HepG2 (cell line): Measurements from ENCODE around the gene SPSB1. TPM values are rescaled to one million over a fixed set of nuclear protein-coding genes. Genes with fewer than 3 reads are reported as not detected.

Experiments used
- ATAC-seq: fragments of 200-7000 bp; cut with Tn5 transposase; 3 replicates; pipeline ENCODE4 v1.9.1; 2020; ENCODE audit warnings: mild to moderate bottlenecking, moderate library complexity
- BruUV-seq: library from RNA; stranded (reverse); fragments of 400-500 nt; replicated peaks from 2 replicates; lab custom pipeline; 2021; lab: Mats Ljungman, UMichigan
- CTCF ChIA-PET: fragments of 300-600 bp; formaldehyde crosslinking; extraction: SDS; loops from one replicate; lab custom pipeline; 2021; ENCODE audit warnings: low total read pairs, inconsistent platforms, low intra/inter-chr PET ratio; lab: Yijun Ruan, JAX
- POLR2A ChIA-PET: fragments of 350-600 bp; sonication (Branson Sonifier 250); formaldehyde crosslinking; loops from one replicate; lab custom pipeline; 2020; ENCODE audit warnings: antibody characterized with exemption, inconsistent platforms; lab: Yijun Ruan, JAX
- DNase-seq: peaks from one replicate; pipeline ENCODE4 v3.0.0-alpha.2; 2015; ENCODE audit warnings: low spot score
- FAIRE-seq: peaks from 3 replicates; lab custom pipeline; 2011; peaks lifted over from hg19 to GRCh38; lab: Jason Lieb, UNC
- H2AFZ ChIP-seq: one replicate; pipeline ENCODE4 v1.6.1; 2011; ENCODE audit warnings: low read length, inconsistent platforms
- H3K27ac ChIP-seq: fragments of 300-600 bp; 3 replicates; pipeline ENCODE4 v1.8.0; 2011; ENCODE audit warnings: mixed run types, mild to moderate bottlenecking, mixed read lengths, low read length, inconsistent platforms; ENCODE audit not compliant: insufficient read depth; ENCODE audit errors: extremely low read length
- H3K27me3 ChIP-seq, 2 experiments: fragments of 200-600 bp in 1 of 2; 2 replicates in 1 of 2; 3 replicates in 1 of 2; pipeline versions ENCODE4 v1.6.0 to v1.8.0; 2011; ENCODE audit warnings: low read length in 2 of 2, mild to moderate bottlenecking in 2 of 2, moderate library complexity in 2 of 2, inconsistent platforms in 1 of 2; ENCODE audit not compliant: insufficient read depth in 2 of 2, control insufficient read depth in 1 of 2
- H3K36me3 ChIP-seq, 2 experiments: fragments of 200-600 bp in 1 of 2; replicated peaks in 1 of 2; 2 replicates in 1 of 2; 3 replicates in 1 of 2; pipeline versions ENCODE4 v1.5.1 to v1.8.0; 2011; ENCODE audit warnings: low read length in 2 of 2, inconsistent platforms in 1 of 2; ENCODE audit not compliant: insufficient read depth in 2 of 2, control insufficient read depth in 1 of 2
- H3K4me1 ChIP-seq: 2 replicates; pipeline ENCODE4 v1.5.1; 2012; ENCODE audit warnings: low read length, inconsistent platforms; ENCODE audit not compliant: insufficient read depth
- H3K4me2 ChIP-seq: 2 replicates; pipeline ENCODE4 v1.6.0; 2011; ENCODE audit warnings: low read depth, low read length, inconsistent platforms
- H3K4me3 ChIP-seq, 3 experiments: fragments of 200-600 bp in 1 of 3; sonication (generic), shearing (Covaris generic) in 1 of 3; replicated peaks in 1 of 3; 2 replicates each; pipeline ENCODE4 v1.5.1; 2011 to 2016; ENCODE audit warnings: low read length in 3 of 3, inconsistent platforms in 2 of 3, low read depth in 2 of 3, mild to moderate bottlenecking in 2 of 3, control low read depth in 1 of 3, mixed read lengths in 1 of 3; ENCODE audit not compliant: insufficient read depth in 1 of 3
- H3K79me2 ChIP-seq: one replicate; pipeline ENCODE4 v1.6.1; 2011; ENCODE audit warnings: low read length, inconsistent platforms; ENCODE audit not compliant: insufficient read depth
- H3K9ac ChIP-seq: 2 replicates; pipeline ENCODE4 v1.6.0; 2011; ENCODE audit warnings: mild to moderate bottlenecking, low read depth, low read length, inconsistent platforms; ENCODE audit not compliant: insufficient read depth
- H3K9me3 ChIP-seq: 2 replicates; pipeline ENCODE4 v1.5.1; 2012; ENCODE audit warnings: mild to moderate bottlenecking, low read length
- H4K20me1 ChIP-seq: 2 replicates; pipeline ENCODE4 v1.6.0; 2011; ENCODE audit warnings: inconsistent platforms, mild to moderate bottlenecking, low read length, moderate library complexity; ENCODE audit not compliant: insufficient read depth
- ATF1 ChIP-seq: IDR thresholded peaks from 2 replicates; pipeline ENCODE4 v1.6.1; 2016; ENCODE audit warnings: mild to moderate bottlenecking, control low read depth
- DR1 ChIP-seq: sonication (generic); formaldehyde crosslinking; IDR thresholded peaks from 2 replicates; pipeline ENCODE4 v1.8.0; 2021; ENCODE audit warnings: mild to moderate bottlenecking, missing genetic modification reagents, inconsistent platforms
- FOXA3 ChIP-seq: IDR thresholded peaks from 2 replicates; pipeline ENCODE4 v1.6.1; 2016; ENCODE audit warnings: missing genetic modification reagents, missing compliant biosample characterization
- HNRNPUL1 ChIP-seq: fragments of 200-400 bp; formaldehyde crosslinking; IDR thresholded peaks from 2 replicates; pipeline ENCODE4 v1.6.1; 2017; ENCODE audit warnings: low read depth, mild to moderate bottlenecking, low read length, moderate library complexity
- SATB2 ChIP-seq: sonication (generic); formaldehyde crosslinking; IDR thresholded peaks from 2 replicates; pipeline ENCODE4 v1.5.0; 2020; ENCODE audit warnings: missing genetic modification reagents
- YEATS4 ChIP-seq: sonication (generic); formaldehyde crosslinking; IDR thresholded peaks from 2 replicates; pipeline ENCODE4 v1.4.0; 2020; ENCODE audit warnings: missing genetic modification reagents, borderline replicate concordance
- ZNF138 ChIP-seq: sonication (generic); formaldehyde crosslinking; IDR thresholded peaks from 2 replicates; pipeline ENCODE4 v1.5.0; 2020; ENCODE audit warnings: mild to moderate bottlenecking, low read depth, missing genetic modification reagents
- ZNF260 ChIP-seq: sonication (generic); formaldehyde crosslinking; IDR thresholded peaks from 2 replicates; pipeline ENCODE4 v1.4.0; 2020; ENCODE audit warnings: missing genetic modification reagents, low read depth, mild to moderate bottlenecking, borderline replicate concordance
- ZNF607 ChIP-seq: sonication (generic); formaldehyde crosslinking; IDR thresholded peaks from 2 replicates; pipeline ENCODE4 v1.5.1; 2020; ENCODE audit warnings: missing genetic modification reagents, mild to moderate bottlenecking, borderline replicate concordance
- ZNF737 ChIP-seq: sonication (generic); formaldehyde crosslinking; IDR thresholded peaks from 2 replicates; pipeline ENCODE4 v1.5.0; 2020; ENCODE audit warnings: missing genetic modification reagents, mild to moderate bottlenecking, borderline replicate concordance
- ZNF749 ChIP-seq: sonication (generic); formaldehyde crosslinking; IDR thresholded peaks from 2 replicates; pipeline ENCODE4 v1.8.0; 2022; ENCODE audit warnings: mild to moderate bottlenecking, missing genetic modification reagents, moderate library complexity, borderline replicate concordance
- WGBS: methylation state at CpG from one replicate; pipeline ENCODE4 v1.1.6; 2017; ENCODE audit warnings: low lambda C conversion rate; 5-methylcytosine and 5-hydroxymethylcytosine counted together
- in situ Hi-C: cut with HindIII; loops from 2 replicates; pipeline ENCODE4 v1.10.0; 2017; ENCODE audit warnings: low pct_unique_long_range_greater_than_20kb; ENCODE audit not compliant: extremely low pct_ligation_motif_present
- intact Hi-C: fragments of 100-400 bp; cut with micrococcal nuclease; formaldehyde crosslinking; loops from one replicate; pipeline ENCODE4 v1.10.0; 2022; ENCODE audit not compliant: unreplicated experiment
- polyA plus RNA-seq, 8 experiments: library from polyadenylated mRNA; depleted of rRNA in 3 of 8; stranded (reverse) in 7 of 8; unstranded in 1 of 8; fragments of >200 nt; fragmentation: Illumina TruSeq in 4 of 8; extraction: Trizol in 4 of 8; gene quantifications; 2 replicates each; pipeline versions ENCODE4 v1.2.1 to v1.2.3, GENCODE V29; 2011 to 2016; ENCODE audit warnings: low read depth in 4 of 8, missing spikeins in 1 of 8, mixed read lengths in 1 of 8; ENCODE audit not compliant: insufficient read depth in 1 of 8
- total RNA-seq, 5 experiments: library from RNA; depleted of rRNA; stranded (reverse); fragments of >200 nt; fragmentation: Illumina TruSeq; extraction: Trizol; gene quantifications; 2 replicates each; pipeline ENCODE4 v1.2.3, GENCODE V29; 2016; ENCODE audit warnings: low read depth in 1 of 5
- TF ChIP-seq, protein P1 (sequence below): sonication (generic); formaldehyde crosslinking; IDR thresholded peaks from 2 replicates; pipeline ENCODE4 v1.8.1; 2023; ENCODE audit warnings: missing genetic modification reagents, mild to moderate bottlenecking, borderline replicate concordance

SPSB1 gene
- total and polyA plus RNA-seq, 2 of the 13 experiments (the other 11 are each of a cell fraction or from before 2014, with no cell fraction given), result 5.0 to 8.0 TPM

DNA sequence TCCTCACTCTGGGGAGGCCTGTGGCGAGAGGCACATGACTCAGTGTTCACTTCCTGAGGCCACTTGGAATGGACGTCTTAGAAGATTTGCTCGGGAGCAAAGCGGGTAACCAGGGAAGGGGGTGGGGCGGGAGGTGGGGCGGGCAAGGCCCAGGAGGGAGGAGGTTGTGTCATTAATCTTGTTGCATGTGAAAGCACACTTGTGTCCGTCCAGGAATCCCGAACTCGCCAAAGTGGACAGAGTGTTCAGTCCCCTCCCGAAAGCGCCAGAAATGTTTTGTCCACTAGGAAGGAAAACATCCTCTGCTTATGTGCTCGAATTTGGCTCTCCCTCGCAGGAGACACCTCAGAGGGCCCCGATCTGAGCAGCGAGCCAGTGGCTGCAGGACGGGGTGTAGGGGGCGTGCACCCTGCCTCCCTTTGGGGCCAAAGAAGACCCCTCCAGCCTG lies 84.2 kb downstream of the SPSB1 start:
- no peak for FAIRE-seq
- no peaks in the 10 kb centered on the region for H3K36me3 ChIP-seq
- CTCF ChIA-PET, result no interaction called here
- H3K4me1 ChIP-seq, result peaks cover 33% of the 10 kb centered on the region
- no peak overlapping the region for H2AFZ ChIP-seq
- no peak overlapping the region for H3K27ac ChIP-seq
- peak overlapping the region; percentile 57 for H3K4me2 ChIP-seq
- no peaks in the 10 kb centered on the region for H3K79me2 ChIP-seq
- H3K4me3 ChIP-seq, result peak overlapping the region in 1 of 3 experiments; percentile 17; a peak in 1 of 6 replicates
- 4% methylated on average over 8 of the region's 17 CpGs for WGBS
- no peak overlapping the region for H3K9ac ChIP-seq
- no peaks in the 10 kb centered on the region for H4K20me1 ChIP-seq
- H3K27me3 ChIP-seq, result peaks cover 3 to 28% of the 10 kb centered on the region in 2 experiments; a peak in 3 of 5 replicates
- TF ChIP-seq YEATS4 (CRISPR knock-in tag) (no peak), ZNF607 (CRISPR knock-in tag) (no peak)
- TF ChIP-seq, all 625 proteins: peak for 0
- POLR2A ChIA-PET, result no interaction called here
- no TSS peak for BruUV-seq
- DNase-seq, result no peak
- H3K9me3 ChIP-seq, result no peaks in the 10 kb centered on the region
- intact Hi-C loops, result no loop called here
- in situ Hi-C loops, result no loop called here
- ATAC-seq, result peak; percentile 17; the same call in 2 of the 3 replicates

DNA sequence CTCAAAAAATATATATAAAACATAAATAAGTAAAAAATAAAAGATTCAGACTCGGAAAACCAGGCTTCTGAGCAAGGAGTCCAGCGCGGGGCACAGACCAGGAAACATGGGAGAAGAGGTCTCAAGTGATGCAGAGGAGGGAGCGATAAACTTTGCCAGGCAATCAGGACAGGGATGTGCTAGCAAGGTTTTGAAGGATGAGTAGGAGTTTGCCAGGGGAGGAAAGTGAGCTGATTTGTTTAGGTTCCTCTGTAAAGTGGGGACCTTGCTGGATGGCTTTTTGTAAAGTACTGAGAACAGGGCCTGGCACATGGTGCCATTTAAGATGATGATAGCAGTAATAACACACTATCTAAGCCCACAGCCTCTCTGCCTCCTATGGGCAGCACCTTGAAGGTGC lies 86.1 kb downstream of the SPSB1 start:
- in situ Hi-C loops (no loop called here), intact Hi-C loops (no loop called here)
- POLR2A ChIA-PET, result no interaction called here
- Histone ChIP-seq H3K79me2 (no peaks in the 10 kb centered on the region), H3K36me3 (no peaks in the 10 kb centered on the region), H3K9me3 (no peaks in the 10 kb centered on the region), H2AFZ (no peak overlapping the region), H3K9ac (no peak overlapping the region), H3K4me2 (no peak overlapping the region), H3K27ac (no peak overlapping the region), H4K20me1 (no peaks in the 10 kb centered on the region), H3K4me3 (no peak overlapping the region), H3K27me3 (peaks cover 5 to 42% of the 10 kb centered on the region in 2 experiments; a peak in 4 of 5 replicates), H3K4me1 (peaks cover 29% of the 10 kb centered on the region)
- DNase-seq (no peak), ATAC-seq (no peak), FAIRE-seq (no peak)
- CTCF ChIA-PET, result no interaction called here
- 61% methylated on average over 4 of the region's 4 CpGs for WGBS
- TF ChIP-seq ZNF749 (CRISPR knock-in tag), result no peak
- TF ChIP-seq HNRNPUL1, result no peak
- TF ChIP-seq DR1 (CRISPR knock-in tag), result no peak
- TF ChIP-seq, protein P1, sequence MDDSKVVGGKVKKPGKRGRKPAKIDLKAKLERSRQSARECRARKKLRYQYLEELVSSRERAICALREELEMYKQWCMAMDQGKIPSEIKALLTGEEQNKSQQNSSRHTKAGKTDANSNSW (CRISPR knock-in tag), result no peak
- no peak for TF ChIP-seq ZNF138 (CRISPR knock-in tag)
- TF ChIP-seq ZNF737 (CRISPR knock-in tag), result no peak
- no peak for TF ChIP-seq ZNF260 (CRISPR knock-in tag)
- no peak for TF ChIP-seq SATB2 (CRISPR knock-in tag)
- TF ChIP-seq ATF1 (CRISPR knock-in tag), result no peak
- no peak for TF ChIP-seq FOXA3
- no TSS peak for BruUV-seq
